Osteoblast (primary cell): ENCODE data around the gene GARRE1. TPM values are rescaled to one million over a fixed set of nuclear protein-coding genes. Genes with fewer than 3 reads are reported as not detected.
"Not testable (repeated sequence)": the region's sequence is repeated elsewhere in the genome, so short reads cannot be mapped to it uniquely, and the experiment has no call there.

Source experiments
- DNase-seq: peaks from one replicate; pipeline ENCODE4 v3.0.0; 2011; ENCODE audit warnings: low spot score, mixed read lengths; ENCODE audit not compliant: insufficient read length; ENCODE audit errors: missing footprints
- H2AFZ ChIP-seq: 2 replicates; pipeline ENCODE4 v1.6.0; 2011; ENCODE audit warnings: mild to moderate bottlenecking, low read length
- H3K27ac ChIP-seq: 2 replicates; pipeline ENCODE4 v1.5.1; 2011; ENCODE audit warnings: mild to moderate bottlenecking, low read depth, low read length, moderate library complexity
- H3K27me3 ChIP-seq: 2 replicates; pipeline ENCODE4 v1.6.0; 2012; ENCODE audit warnings: mild to moderate bottlenecking, control low read depth, inconsistent platforms, low read length, moderate library complexity; ENCODE audit not compliant: insufficient read depth
- H3K36me3 ChIP-seq: 2 replicates; pipeline ENCODE4 v1.5.1; 2011; ENCODE audit warnings: mild to moderate bottlenecking, low read length, control low read depth, moderate library complexity; ENCODE audit not compliant: insufficient read depth
- H3K4me1 ChIP-seq: 2 replicates; pipeline ENCODE4 v1.5.1; 2011; ENCODE audit warnings: mild to moderate bottlenecking, low read length, control low read depth, moderate library complexity; ENCODE audit not compliant: insufficient read depth
- H3K4me2 ChIP-seq: 2 replicates; pipeline ENCODE4 v1.6.0; 2011; ENCODE audit warnings: mild to moderate bottlenecking, low read length; ENCODE audit not compliant: insufficient read depth
- H3K4me3 ChIP-seq: fragments of 200-600 bp; sonication (generic); 3 replicates; pipeline ENCODE4 v1.5.1; 2012; ENCODE audit warnings: mild to moderate bottlenecking, low read length, inconsistent platforms; ENCODE audit not compliant: insufficient read depth
- H3K79me2 ChIP-seq: 2 replicates; pipeline ENCODE4 v1.6.0; 2012; ENCODE audit warnings: mild to moderate bottlenecking, low read length, control low read depth, inconsistent platforms; ENCODE audit not compliant: insufficient read depth
- H3K9me3 ChIP-seq: 2 replicates; pipeline ENCODE4 v1.5.1; 2011; ENCODE audit warnings: low read depth, low read length, control low read depth
- H4K20me1 ChIP-seq: 2 replicates; pipeline ENCODE4 v1.6.0; 2012; ENCODE audit warnings: mild to moderate bottlenecking, low read length, control low read depth; ENCODE audit not compliant: insufficient read depth
- CTCF ChIP-seq: IDR thresholded peaks from 2 replicates; pipeline ENCODE4 v1.5.1; 2011; ENCODE audit warnings: mild to moderate bottlenecking, low read depth, low read length, moderate library complexity; ENCODE audit errors: extremely low read depth
- total RNA-seq: library from RNA; depleted of rRNA; stranded (reverse); fragments of >200 nt; gene quantifications from 2 replicates; pipeline ENCODE4 v1.2.3, GENCODE V29; 2012

Gene GARRE1
- total RNA-seq, 1 donor = 25.0 TPM

- Histone ChIP-seq H3K36me3 (no peaks in the 10 kb centered on the region), H3K4me2 (no peak overlapping the region)
Measured at GRCh38 chr19:34237283-34237682, 17.1 kb upstream of the GARRE1 start.

GRCh38 chr19:34237939-34238338, 16.4 kb upstream of the GARRE1 start:
- H3K9me3 ChIP-seq = no peaks in the 10 kb centered on the region
- no peak overlapping the region for H3K4me3 ChIP-seq
- no peak for DNase-seq
- H2AFZ ChIP-seq = no peak overlapping the region
- no peak overlapping the region for H3K4me2 ChIP-seq
- H3K36me3 ChIP-seq = no peaks in the 10 kb centered on the region
- peaks cover 3% of the 10 kb centered on the region for H4K20me1 ChIP-seq
- TF ChIP-seq CTCF = no peak
- no peaks in the 10 kb centered on the region for H3K27me3 ChIP-seq
- peaks cover 21% of the 10 kb centered on the region for H3K4me1 ChIP-seq
- no peaks in the 10 kb centered on the region for H3K79me2 ChIP-seq
- no peak overlapping the region for H3K27ac ChIP-seq

More at GRCh38 chr19:34237283-34237682, 17.1 kb upstream of the GARRE1 start:
- H3K27ac ChIP-seq = no peak overlapping the region
- H3K9me3 ChIP-seq = no peaks in the 10 kb centered on the region
- no peak for TF ChIP-seq CTCF
- H3K27me3 ChIP-seq = no peaks in the 10 kb centered on the region
- no peaks in the 10 kb centered on the region for H3K79me2 ChIP-seq
- peaks cover 3% of the 10 kb centered on the region for H4K20me1 ChIP-seq
- peaks cover 27% of the 10 kb centered on the region for H3K4me1 ChIP-seq
- no peak overlapping the region for H3K4me3 ChIP-seq
- no peak for DNase-seq
- no peak overlapping the region for H2AFZ ChIP-seq

GRCh38 chr19:34241513-34242337, 12.6 kb upstream of the GARRE1 start:
- H2AFZ ChIP-seq = no peak overlapping the region
- H3K36me3 ChIP-seq = no peaks in the 10 kb centered on the region
- no peak overlapping the region for H3K4me2 ChIP-seq
- H3K4me3 ChIP-seq = no peak overlapping the region
- H4K20me1 ChIP-seq = no peaks in the 10 kb centered on the region
- H3K27me3 ChIP-seq = no peaks in the 10 kb centered on the region
- TF ChIP-seq CTCF = peak; percentile 25
- no peaks in the 10 kb centered on the region for H3K79me2 ChIP-seq
- DNase-seq = no peak
- no peak overlapping the region for H3K27ac ChIP-seq
- H3K4me1 ChIP-seq = peaks cover 11% of the 10 kb centered on the region
- H3K9me3 ChIP-seq = no peaks in the 10 kb centered on the region

- not testable (repeated sequence) for H3K4me3 ChIP-seq, H3K79me2 ChIP-seq, H3K27ac ChIP-seq, DNase-seq, H3K4me2 ChIP-seq, H2AFZ ChIP-seq, H4K20me1 ChIP-seq, H3K9me3 ChIP-seq, H3K27me3 ChIP-seq, H3K36me3 ChIP-seq
- H3K4me1 ChIP-seq = peaks cover 10% of the 10 kb centered on the region
Measured at GRCh38 chr19:34243138-34243875, 11.0 kb upstream of the GARRE1 start.
